RWPE2 (cell line): ENCODE measurements around the gene TMEM87B.

Experiments
- ATAC-seq: fragments of 200-7000 bp; cut with Tn5 transposase; 3 replicates; pipeline ENCODE4 v1.9.1; 2021; ENCODE audit warnings: low read depth
- DNase-seq: peaks from one replicate; pipeline ENCODE4 v3.0.0-alpha.2; 2020; ENCODE audit warnings: low spot score
- H3K27ac ChIP-seq: fragments of 450-650 bp; 2 replicates; pipeline ENCODE4 v1.5.1; 2017; ENCODE audit warnings: mild to moderate bottlenecking; ENCODE audit not compliant: poor library complexity, severe bottlenecking
- H3K27me3 ChIP-seq: fragments of 250-450 bp; sonication (Bioruptor Pico); 2 replicates; pipeline ENCODE4 v1.5.1; 2021; ENCODE audit warnings: mild to moderate bottlenecking, moderate library complexity; ENCODE audit not compliant: insufficient read depth, poor library complexity, severe bottlenecking
- H3K36me3 ChIP-seq: fragments of 250-450 bp; sonication (Bioruptor Pico); 2 replicates; pipeline ENCODE4 v1.5.1; 2020; ENCODE audit warnings: low read depth, mild to moderate bottlenecking, moderate library complexity
- H3K4me1 ChIP-seq: fragments of 250-450 bp; sonication (Bioruptor Pico); 2 replicates; pipeline ENCODE4 v1.5.1; 2021; ENCODE audit warnings: mild to moderate bottlenecking, moderate library complexity; ENCODE audit not compliant: insufficient read depth, poor library complexity, severe bottlenecking
- H3K4me3 ChIP-seq: fragments of 250-450 bp; sonication (Bioruptor Pico); 2 replicates; pipeline ENCODE4 v1.5.1; 2021; ENCODE audit warnings: mild to moderate bottlenecking, moderate library complexity; ENCODE audit not compliant: severe bottlenecking
- H3K9me3 ChIP-seq: fragments of 250-450 bp; sonication (Bioruptor Pico); 2 replicates; pipeline ENCODE4 v1.5.1; 2021; ENCODE audit warnings: mild to moderate bottlenecking, moderate library complexity; ENCODE audit not compliant: severe bottlenecking
- CTCF ChIP-seq: fragments of 450-650 bp; IDR thresholded peaks from one replicate; pipeline ENCODE4 v1.5.1; 2017; ENCODE audit warnings: mild to moderate bottlenecking, moderate library complexity; ENCODE audit not compliant: poor library complexity, severe bottlenecking

The TMEM87B gene

GRCh38 chr2:112164876-112165275 is 109.8 kb downstream of the TMEM87B start:
- ATAC-seq = no peak
- Histone ChIP-seq H3K4me3 (no peak overlapping the region), H3K4me1 (no peaks in the 10 kb centered on the region), H3K9me3 (no peaks in the 10 kb centered on the region), H3K27me3 (no peaks in the 10 kb centered on the region), H3K27ac (no peak overlapping the region), H3K36me3 (no peaks in the 10 kb centered on the region)
- TF ChIP-seq CTCF = no peak
- no peak for DNase-seq

GRCh38 chr2:112165296-112165695 is 110.2 kb downstream of the TMEM87B start:
- Histone ChIP-seq H3K36me3 (no peaks in the 10 kb centered on the region), H3K4me3 (no peak overlapping the region), H3K27ac (no peak overlapping the region), H3K4me1 (no peaks in the 10 kb centered on the region), H3K9me3 (no peaks in the 10 kb centered on the region), H3K27me3 (no peaks in the 10 kb centered on the region)
- DNase-seq (no peak), ATAC-seq (no peak)
- no peak for TF ChIP-seq CTCF

- no peak for ATAC-seq
- H3K36me3 ChIP-seq = no peaks in the 10 kb centered on the region
- no peaks in the 10 kb centered on the region for H3K4me1 ChIP-seq
- H3K9me3 ChIP-seq = no peaks in the 10 kb centered on the region
- no peak for TF ChIP-seq CTCF
- H3K27me3 ChIP-seq = no peaks in the 10 kb centered on the region
- no peak for DNase-seq
- H3K4me3 ChIP-seq = no peak overlapping the region
- H3K27ac ChIP-seq = no peak overlapping the region
Observed at GRCh38 chr2:112166806-112167499, 111.9 kb downstream of the TMEM87B start.

GRCh38 chr2:112168422-112169124 is 113.5 kb downstream of the TMEM87B start:
- no peaks in the 10 kb centered on the region for H3K27me3 ChIP-seq

More at GRCh38 chr2:112168422-112169124, 113.5 kb downstream of the TMEM87B start:
- Histone ChIP-seq H3K4me1 (no peaks in the 10 kb centered on the region), H3K4me3 (no peak overlapping the region), H3K27ac (no peak overlapping the region), H3K36me3 (no peaks in the 10 kb centered on the region), H3K9me3 (no peaks in the 10 kb centered on the region)
- no peak for ATAC-seq
- DNase-seq = no peak
- no peak for TF ChIP-seq CTCF
